Neuronal stem cell (in vitro differentiated cells): ENCODE data around the gene CCDC186.
A peak's percentile ranks its signal among the peaks of the same experiment; 100 is the strongest.

ENCODE experiments used
- DNase-seq: peaks from one replicate; pipeline ENCODE4 v3.0.0-alpha.2; 2013; ENCODE audit warnings: low spot score
- H2AFZ ChIP-seq: one replicate; pipeline ENCODE4 v1.6.1; 2013; ENCODE audit warnings: mild to moderate bottlenecking, low read length, inconsistent platforms
- H2AK5ac ChIP-seq: 2 replicates; pipeline ENCODE4 v1.6.1; 2013; ENCODE audit warnings: low read depth, mild to moderate bottlenecking, inconsistent platforms, low read length, moderate library complexity, mixed read lengths
- H2BK120ac ChIP-seq: 2 replicates; pipeline ENCODE4 v1.6.1; 2013; ENCODE audit warnings: low read depth, mild to moderate bottlenecking, inconsistent platforms, low read length, moderate library complexity, mixed read lengths
- H2BK12ac ChIP-seq: one replicate; pipeline ENCODE4 v1.6.1; 2013; ENCODE audit warnings: low read length, inconsistent platforms
- H2BK15ac ChIP-seq: 2 replicates; pipeline ENCODE4 v1.6.1; 2013; ENCODE audit warnings: mild to moderate bottlenecking, low read length, inconsistent platforms, mixed read lengths
- H2BK5ac ChIP-seq: one replicate; pipeline ENCODE4 v1.6.1; 2013; ENCODE audit warnings: inconsistent platforms, mild to moderate bottlenecking, low read length, moderate library complexity
- H3K14ac ChIP-seq: one replicate; pipeline ENCODE4 v1.6.1; 2013; ENCODE audit warnings: low read length, inconsistent platforms
- H3K18ac ChIP-seq: 2 replicates; pipeline ENCODE4 v1.6.1; 2013; ENCODE audit warnings: low read length, inconsistent platforms
- H3K23ac ChIP-seq: 2 replicates; pipeline ENCODE4 v1.6.1; 2013; ENCODE audit warnings: low read depth, mild to moderate bottlenecking, mixed read lengths, low read length, inconsistent platforms; ENCODE audit not compliant: poor library complexity
- H3K27ac ChIP-seq: replicated peaks from 3 replicates; pipeline ENCODE4 v1.5.1; 2013; ENCODE audit warnings: low read length, inconsistent platforms
- H3K27me3 ChIP-seq, 3 experiments: 2 replicates each; pipeline ENCODE4 v1.6.1; 2013; ENCODE audit warnings: low read length in 3 of 3, mild to moderate bottlenecking in 2 of 3, inconsistent platforms in 1 of 3, low read depth in 1 of 3, mixed read lengths in 1 of 3, moderate library complexity in 1 of 3; ENCODE audit not compliant: control insufficient read depth in 3 of 3, insufficient read depth in 3 of 3
- H3K36me3 ChIP-seq, 2 donors: replicated peaks in 1 of 2; 2 replicates each; pipeline ENCODE4 v1.6.1; 2013; ENCODE audit warnings: low read length in 2 of 2; ENCODE audit not compliant: control insufficient read depth in 2 of 2, insufficient read depth in 2 of 2
- H3K4ac ChIP-seq: 2 replicates; pipeline ENCODE4 v1.6.1; 2013; ENCODE audit warnings: inconsistent platforms, mild to moderate bottlenecking, low read length, moderate library complexity
- H3K4me1 ChIP-seq, 2 donors: 1 replicate in 1 of 2; 2 replicates in 1 of 2; pipeline ENCODE4 v1.6.1; 2013; ENCODE audit warnings: low read length in 2 of 2, low read depth in 1 of 2; ENCODE audit not compliant: control insufficient read depth in 2 of 2, insufficient read depth in 1 of 2
- H3K4me2 ChIP-seq: one replicate; pipeline ENCODE4 v1.6.1; 2013; ENCODE audit warnings: mild to moderate bottlenecking, low read length, inconsistent platforms; ENCODE audit not compliant: insufficient read depth, poor library complexity, severe bottlenecking
- H3K4me3 ChIP-seq, 2 donors: 2 replicates each; pipeline ENCODE4 v1.5.1; 2013; ENCODE audit warnings: low read length in 2 of 2, mild to moderate bottlenecking in 2 of 2, inconsistent platforms in 1 of 2, moderate library complexity in 1 of 2
- H3K79me1 ChIP-seq: one replicate; pipeline ENCODE4 v1.6.1; 2013; ENCODE audit warnings: low read depth, mild to moderate bottlenecking, inconsistent platforms, low read length, moderate library complexity
- H3K9ac ChIP-seq: one replicate; pipeline ENCODE4 v1.6.1; 2013; ENCODE audit warnings: mild to moderate bottlenecking, low read depth, low read length, inconsistent platforms; ENCODE audit not compliant: poor library complexity
- H3K9me3 ChIP-seq, 2 donors: replicated peaks in 1 of 2; 2 replicates each; pipeline versions ENCODE3 to v1.6.1; 2013; ENCODE audit warnings: low read length in 2 of 2, mild to moderate bottlenecking in 2 of 2, inconsistent platforms in 1 of 2, low read depth in 1 of 2, mixed read lengths in 1 of 2, moderate library complexity in 1 of 2; ENCODE audit not compliant: control insufficient read depth in 2 of 2, insufficient read depth in 1 of 2
- H4K8ac ChIP-seq: one replicate; pipeline ENCODE4 v1.6.1; 2013; ENCODE audit warnings: low read depth, mild to moderate bottlenecking, inconsistent platforms, low read length, moderate library complexity
- H4K91ac ChIP-seq: one replicate; pipeline ENCODE4 v1.6.1; 2013; ENCODE audit warnings: low read length, low read depth, mild to moderate bottlenecking, inconsistent platforms; ENCODE audit not compliant: poor library complexity
- WGBS, 2 donors: extraction: QIAGEN DNeasy Blood & Tissue Kit; methylation state at CpG; one replicate each; pipeline ENCODE4 v1.1.7; 2013; ENCODE audit warnings: missing lambda C conversion rate in 2 of 2, mixed read lengths in 1 of 2; ENCODE audit not compliant: insufficient read length in 2 of 2, insufficient replicate concordance in 1 of 2; ENCODE audit errors: extremely low coverage in 2 of 2; 5-methylcytosine and 5-hydroxymethylcytosine counted together

The CCDC186 gene

DNA sequence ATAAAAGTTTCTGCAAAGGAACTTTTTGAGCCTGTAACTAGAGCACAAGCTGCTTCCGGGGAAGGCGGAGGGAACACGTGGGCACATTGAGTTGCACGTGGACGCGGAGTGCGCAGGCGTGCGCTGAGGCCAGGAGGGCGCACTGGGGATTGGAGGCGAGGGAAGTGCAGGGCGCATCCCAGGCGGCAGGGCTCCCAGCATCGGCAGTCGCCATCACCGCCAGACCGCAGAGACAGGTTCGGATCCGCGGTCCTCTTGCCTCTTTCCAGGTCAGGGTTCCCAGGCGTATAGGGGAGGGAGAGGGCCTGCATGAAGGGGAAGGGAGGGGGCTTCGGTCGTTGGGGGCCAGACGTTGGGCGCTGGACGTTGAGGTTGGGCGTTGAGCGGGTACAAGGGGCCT, 5.1 kb upstream of the CCDC186 start, which contains the start of gene TDRD1:
TDRD1 (plus strand) TSS at position 206 of the 400 bp plus-strand sequence. CDS start 8,479 bp downstream, outside the sequence.
- no peak within 1 kb of the TSS for H4K91ac ChIP-seq
- H3K4me2 ChIP-seq = no peak within 1 kb of the TSS
- no peaks in the 10 kb centered on the region for H3K79me1 ChIP-seq
- H2BK15ac ChIP-seq = no peak within 1 kb of the TSS
- H3K4me1 ChIP-seq = peaks cover 0 to 3% of the 10 kb centered on the region in 2 donors
- peak within 1 kb of the TSS; percentile 38 for H3K23ac ChIP-seq
- H2BK12ac ChIP-seq = no peak within 1 kb of the TSS
- WGBS, 2 donors = no CpG with 5 or more reads among the region's 28 CpGs
- peak within 1 kb of the TSS; percentile 36 for H3K18ac ChIP-seq
- H3K14ac ChIP-seq = peak within 1 kb of the TSS; percentile 32
- H3K9ac ChIP-seq = no peak within 1 kb of the TSS
- no peak for DNase-seq
- H3K9me3 ChIP-seq = no peaks in the 10 kb centered on the region
- no peak within 1 kb of the TSS for H4K8ac ChIP-seq
- H2BK120ac ChIP-seq = no peak within 1 kb of the TSS
- H3K4me3 ChIP-seq = no peak within 1 kb of the TSS
- peaks cover 0 to 18% (median 6%) of the 10 kb centered on the region in 3 experiments for H3K27me3 ChIP-seq
- no peak within 1 kb of the TSS for H2BK5ac ChIP-seq
- peak within 1 kb of the TSS; percentile 39 for H2AK5ac ChIP-seq
- H2AFZ ChIP-seq = peak within 1 kb of the TSS; percentile 7
- no peak within 1 kb of the TSS for H3K4ac ChIP-seq
- H3K27ac ChIP-seq = no peak within 1 kb of the TSS
- no peaks in the 10 kb centered on the region for H3K36me3 ChIP-seq

DNA sequence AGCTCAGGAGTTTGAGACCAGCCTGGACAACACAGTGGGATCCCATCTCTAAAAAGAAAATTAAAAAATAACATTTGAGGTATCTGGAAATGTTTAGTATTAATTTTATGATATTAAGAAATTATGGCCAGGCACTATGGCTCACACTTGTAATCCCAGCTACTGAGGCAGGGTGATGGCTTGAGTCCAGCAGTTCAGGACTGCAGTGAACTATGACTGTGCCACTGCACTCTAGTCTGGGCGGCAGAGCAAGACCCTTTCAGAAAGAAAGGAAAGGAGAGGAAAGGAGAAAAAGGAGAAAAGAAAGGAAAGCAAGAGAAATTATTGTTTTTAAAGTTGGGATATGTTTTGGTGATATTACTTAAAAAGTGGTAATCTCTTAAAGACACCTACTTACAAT, 2.5 kb upstream of the CCDC186 start:
- DNase-seq = no peak
- H3K9ac ChIP-seq = no peak overlapping the region
- no peak overlapping the region for H3K4me2 ChIP-seq
- H3K14ac ChIP-seq = no peak overlapping the region
- H3K27ac ChIP-seq = no peak overlapping the region
- H2AK5ac ChIP-seq = no peak overlapping the region
- H2AFZ ChIP-seq = no peak overlapping the region
- no peak overlapping the region for H3K18ac ChIP-seq
- H3K23ac ChIP-seq = no peak overlapping the region
- peaks cover 0 to 5% of the 10 kb centered on the region in 2 donors for H3K4me1 ChIP-seq
- no peak overlapping the region for H4K91ac ChIP-seq
- H2BK120ac ChIP-seq = no peak overlapping the region
- no peak overlapping the region for H3K4me3 ChIP-seq
- no peak overlapping the region for H2BK15ac ChIP-seq
- no peaks in the 10 kb centered on the region for H3K79me1 ChIP-seq
- no peaks in the 10 kb centered on the region for H3K9me3 ChIP-seq
- no peaks in the 10 kb centered on the region for H3K36me3 ChIP-seq
- H2BK12ac ChIP-seq = no peak overlapping the region
- WGBS, 2 donors = no CpG with 5 or more reads among the region's 1 CpG
- H3K4ac ChIP-seq = no peak overlapping the region
- peaks cover 0 to 18% (median 6%) of the 10 kb centered on the region in 3 experiments for H3K27me3 ChIP-seq
- H2BK5ac ChIP-seq = no peak overlapping the region
- no peak overlapping the region for H4K8ac ChIP-seq

DNA sequence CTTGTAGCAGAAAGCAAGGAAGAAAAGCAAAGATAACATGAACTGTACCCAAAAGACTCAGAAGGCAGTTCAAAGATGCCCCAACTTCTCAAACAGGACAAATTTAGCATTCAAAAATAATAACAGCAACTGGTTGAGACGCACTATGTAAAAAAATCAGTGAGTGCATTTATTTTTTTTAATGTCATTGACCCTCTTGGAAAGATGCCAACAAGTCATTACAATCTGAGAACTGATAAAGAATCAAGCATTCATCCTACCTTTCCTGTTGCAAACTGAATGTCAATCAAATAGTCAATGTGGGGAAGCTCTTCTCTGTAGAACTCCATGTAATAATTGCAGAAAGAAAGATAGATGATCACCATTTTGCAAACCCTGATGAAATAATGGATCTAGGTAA, 1.7 kb upstream of the CCDC186 start:
- Histone ChIP-seq H4K91ac (no peak overlapping the region), H2BK5ac (no peak overlapping the region), H3K79me1 (no peaks in the 10 kb centered on the region), H3K27me3 (peaks cover 0 to 18% (median 6%) of the 10 kb centered on the region in 3 experiments), H2BK15ac (no peak overlapping the region), H3K23ac (no peak overlapping the region), H3K27ac (no peak overlapping the region), H3K4me3 (no peak overlapping the region), H3K18ac (no peak overlapping the region), H3K4me1 (peaks cover 0 to 5% of the 10 kb centered on the region in 2 donors), H2BK120ac (no peak overlapping the region), H3K9me3 (no peaks in the 10 kb centered on the region), H3K4ac (no peak overlapping the region), H3K9ac (no peak overlapping the region), H3K14ac (no peak overlapping the region), H4K8ac (no peak overlapping the region), H3K36me3 (no peaks in the 10 kb centered on the region), H2AFZ (no peak overlapping the region), H2AK5ac (no peak overlapping the region), H3K4me2 (no peak overlapping the region), H2BK12ac (no peak overlapping the region)
- WGBS, 2 donors = no CpG with 5 or more reads among the region's 1 CpG
- no peak for DNase-seq

DNA sequence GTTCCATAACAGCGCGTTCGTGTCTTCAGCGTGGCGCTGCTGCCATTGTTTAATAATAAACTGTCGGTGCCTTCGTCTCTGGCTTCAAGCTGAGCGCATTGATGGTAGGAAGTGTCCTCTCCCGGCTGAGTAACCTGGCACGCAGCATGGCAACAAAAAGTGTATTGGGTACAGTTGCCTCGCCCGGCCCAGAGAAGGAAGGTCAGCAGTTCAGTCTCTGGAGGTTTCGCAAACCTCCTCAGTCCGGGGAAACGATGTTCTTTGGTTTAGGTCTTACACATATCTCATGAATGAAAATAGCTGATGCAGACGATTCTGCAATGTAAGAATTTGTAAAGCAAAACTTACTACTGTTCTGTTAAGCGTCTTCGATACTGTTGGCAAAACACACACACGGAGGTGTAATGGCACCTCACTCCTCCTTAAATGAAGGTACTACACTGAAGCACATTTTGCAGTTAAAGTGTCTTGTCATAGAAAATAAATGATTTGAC, 739 bp upstream of the CCDC186 start:
- no peak for DNase-seq
- H4K8ac ChIP-seq = no peak overlapping the region

More for the DNA sequence above, 739 bp upstream of the CCDC186 start:
- H3K4me3 ChIP-seq = peak overlapping the region; percentile 65 to 93
- no peak overlapping the region for H4K91ac ChIP-seq
- H2BK15ac ChIP-seq = no peak overlapping the region
- H3K4me1 ChIP-seq = peaks cover 0 to 5% of the 10 kb centered on the region in 2 donors
- H3K23ac ChIP-seq = no peak overlapping the region
- peak overlapping the region; percentile 88 for H2BK5ac ChIP-seq
- H2BK120ac ChIP-seq = peak overlapping the region; percentile 64
- peak overlapping the region; percentile 93 for H2AFZ ChIP-seq
- H3K9ac ChIP-seq = peak overlapping the region; percentile 67
- H3K4ac ChIP-seq = no peak overlapping the region
- H3K9me3 ChIP-seq = peaks cover 0 to 3% of the 10 kb centered on the region in 2 donors
- H2BK12ac ChIP-seq = no peak overlapping the region
- peak overlapping the region; percentile 97 for H3K4me2 ChIP-seq
- H3K36me3 ChIP-seq = no peaks in the 10 kb centered on the region
- WGBS, 2 donors = no CpG with 5 or more reads among the region's 19 CpGs
- no peak overlapping the region for H3K14ac ChIP-seq
- H3K18ac ChIP-seq = no peak overlapping the region
- peaks cover 0 to 18% (median 6%) of the 10 kb centered on the region in 3 experiments for H3K27me3 ChIP-seq
- no peak overlapping the region for H3K27ac ChIP-seq
- no peak overlapping the region for H2AK5ac ChIP-seq
- H3K79me1 ChIP-seq = no peaks in the 10 kb centered on the region
